ENCODE data around the gene EVX1.

Gene EVX1

GRCh38 chr7:27242555-27243339 is at the start of gene EVX1:
EVX1 (plus strand) TSS chr7:27242802; CDS start chr7:27243031, 229 bp downstream.
- no peak for DNase-seq (ENCODE audit: low read depth)

- DNase-seq (ENCODE audit: low read depth): no peak
These were observed 49.1 kb upstream of the EVX1 start for GRCh38 chr7:27193335-27194001.

- no peak for DNase-seq (ENCODE audit: low read depth)
These were observed 48.6 kb upstream of the EVX1 start for GRCh38 chr7:27194002-27194352.

DNA sequence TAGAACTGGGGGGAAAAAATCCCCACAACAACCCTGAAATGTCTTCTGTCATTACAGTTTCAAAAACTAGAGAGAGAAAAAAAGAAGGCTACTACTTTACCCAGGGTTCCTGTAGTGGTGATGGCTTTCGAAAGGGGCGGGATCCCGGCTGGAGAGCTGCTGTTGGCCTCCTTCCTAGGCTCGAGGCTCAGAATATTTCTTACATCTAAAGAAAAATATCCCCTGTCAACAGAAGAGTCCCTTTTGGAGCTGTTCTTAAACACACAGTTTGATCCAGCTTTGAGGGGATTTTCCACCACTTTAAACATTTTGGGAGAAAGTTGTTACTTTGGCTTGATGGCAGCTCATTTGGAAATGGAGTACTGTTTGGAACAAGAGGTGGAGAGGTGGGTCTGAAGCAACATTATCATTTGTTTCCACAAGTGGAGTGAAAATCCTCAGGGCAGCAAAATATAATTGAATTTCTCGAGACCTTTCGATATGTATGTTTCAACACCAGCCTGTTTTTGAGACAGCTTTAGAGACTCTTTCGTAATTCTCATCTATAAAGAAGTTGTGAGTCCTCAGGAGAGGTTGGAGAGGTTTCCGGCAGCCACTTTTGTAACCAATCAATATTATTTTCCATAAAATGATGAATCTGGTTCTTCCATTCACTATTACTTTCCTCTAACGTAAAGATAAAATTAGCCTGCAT is 47.8 kb upstream of the EVX1 start:
- DNase-seq (ENCODE audit: low read depth): no peak

DNA sequence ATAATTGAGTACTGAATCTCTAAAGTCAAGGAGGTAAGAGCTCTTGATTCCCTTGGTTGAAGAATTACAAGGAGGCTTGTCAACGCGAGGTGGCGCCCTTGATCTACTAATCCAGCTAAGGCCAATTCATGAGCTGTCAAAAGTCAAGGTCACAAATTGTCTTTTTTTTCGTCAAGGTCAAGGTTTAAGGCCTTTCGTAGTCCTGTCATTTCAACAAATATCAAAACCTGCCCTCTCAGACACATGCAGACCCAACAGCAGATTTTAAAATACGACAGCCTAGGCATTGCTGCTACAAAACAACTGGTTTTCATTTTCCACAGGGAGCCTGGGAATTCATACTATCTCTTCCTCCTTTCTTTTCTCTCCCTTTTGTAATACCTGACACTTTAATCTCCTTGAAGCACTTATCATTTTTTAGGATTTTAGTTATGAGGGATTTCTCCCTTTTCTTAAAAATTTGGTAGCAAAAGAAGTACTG is 46.3 kb upstream of the EVX1 start:
- peak; percentile 69 for DNase-seq (ENCODE audit: low read depth)

- no peak for DNase-seq (ENCODE audit: low read depth)
These were observed 45.2 kb upstream of the EVX1 start for GRCh38 chr7:27197137-27198042.

DNA sequence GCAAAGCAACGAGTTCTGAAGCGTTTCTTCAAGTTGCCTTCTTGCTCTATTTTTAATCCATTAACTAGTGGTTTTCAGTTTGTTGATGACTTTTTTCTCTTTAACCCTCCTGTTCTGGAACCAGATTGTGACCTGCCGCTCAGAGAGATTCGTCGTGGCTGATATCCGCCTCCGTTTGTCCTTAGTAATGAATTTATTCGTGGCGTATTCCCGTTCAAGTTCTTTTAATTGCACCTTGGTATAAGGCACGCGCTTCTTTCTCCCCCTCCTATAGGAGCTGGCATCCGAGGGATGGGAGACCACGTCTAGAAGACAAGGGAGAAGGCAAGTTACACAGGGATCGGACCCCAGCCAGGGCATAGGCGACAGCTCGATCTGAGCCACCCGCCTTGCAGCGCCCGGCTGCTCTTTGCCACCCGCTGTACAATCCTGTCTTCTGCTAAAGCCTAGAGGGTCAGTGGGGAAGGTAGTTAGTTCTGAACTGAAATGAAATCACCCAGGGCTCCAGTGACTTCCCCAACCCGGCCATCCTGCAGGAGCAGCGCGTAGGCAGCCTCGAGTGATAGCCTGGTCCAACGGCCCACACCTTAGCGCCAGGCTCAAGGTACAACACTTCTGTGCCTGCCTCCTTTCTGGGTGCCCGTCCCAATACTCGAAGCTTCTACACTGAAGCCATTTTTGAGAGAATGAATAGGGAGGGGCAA is 44.3 kb upstream of the EVX1 start:
- DNase-seq (ENCODE audit: low read depth): no peak

- no peak for DNase-seq (ENCODE audit: low read depth)
These were observed 43.5 kb upstream of the EVX1 start for GRCh38 chr7:27198871-27199801.

- no peak for DNase-seq (ENCODE audit: low read depth)
These were observed 42.5 kb upstream of the EVX1 start, which contains the start of gene HOXA13 for GRCh38 chr7:27199849-27200760. HOXA13 (minus strand) TSS chr7:27200091; CDS start chr7:27200077, 14 bp downstream.

DNA sequence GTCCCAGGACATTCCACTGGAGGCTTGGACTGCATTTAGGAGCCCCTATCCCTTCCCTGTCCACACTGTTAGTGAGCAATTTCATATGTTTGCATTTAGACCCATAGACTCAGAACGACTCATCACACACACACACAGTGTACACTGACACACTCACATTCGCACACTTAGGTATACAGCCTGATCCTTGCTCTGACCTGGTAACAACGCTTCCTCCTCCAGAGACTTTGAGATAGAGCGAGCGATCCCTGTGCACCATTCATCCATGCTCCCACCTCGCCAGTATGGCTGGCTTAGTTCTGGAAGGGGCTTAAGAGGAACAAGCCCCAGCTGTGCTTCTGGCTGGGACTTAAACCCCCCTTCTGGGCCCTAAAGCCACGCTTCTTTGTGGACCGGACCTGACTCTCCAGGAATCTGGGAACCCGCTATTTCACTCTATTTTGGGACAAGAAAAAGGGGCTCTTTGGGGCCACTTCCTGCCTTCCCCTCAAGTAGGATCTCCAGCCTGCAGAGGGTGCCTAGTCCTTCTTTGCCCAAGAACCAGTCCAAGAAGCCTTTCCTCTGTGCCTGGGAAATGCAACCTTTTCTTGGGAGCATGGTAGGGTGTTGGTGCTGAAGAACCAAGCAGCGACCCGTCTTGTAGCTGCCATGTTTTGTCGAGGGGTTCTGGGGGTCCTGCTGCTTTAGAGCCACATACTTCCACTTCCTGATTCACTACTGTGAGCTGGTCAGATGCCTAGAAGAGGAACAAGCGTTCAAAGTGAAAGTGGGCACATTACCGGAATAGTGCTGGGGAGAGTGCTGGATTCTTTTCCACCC is 41.6 kb upstream of the EVX1 start:
- DNase-seq (ENCODE audit: low read depth): no peak

GRCh38 chr7:27201580-27202017 is 41.0 kb upstream of the EVX1 start:
- DNase-seq (ENCODE audit: low read depth): no peak

GRCh38 chr7:27202018-27202861 is 40.4 kb upstream of the EVX1 start:
- DNase-seq (ENCODE audit: low read depth): no peak

- DNase-seq (ENCODE audit: low read depth): no peak
These were observed 39.8 kb upstream of the EVX1 start for GRCh38 chr7:27202862-27203134.

DNA sequence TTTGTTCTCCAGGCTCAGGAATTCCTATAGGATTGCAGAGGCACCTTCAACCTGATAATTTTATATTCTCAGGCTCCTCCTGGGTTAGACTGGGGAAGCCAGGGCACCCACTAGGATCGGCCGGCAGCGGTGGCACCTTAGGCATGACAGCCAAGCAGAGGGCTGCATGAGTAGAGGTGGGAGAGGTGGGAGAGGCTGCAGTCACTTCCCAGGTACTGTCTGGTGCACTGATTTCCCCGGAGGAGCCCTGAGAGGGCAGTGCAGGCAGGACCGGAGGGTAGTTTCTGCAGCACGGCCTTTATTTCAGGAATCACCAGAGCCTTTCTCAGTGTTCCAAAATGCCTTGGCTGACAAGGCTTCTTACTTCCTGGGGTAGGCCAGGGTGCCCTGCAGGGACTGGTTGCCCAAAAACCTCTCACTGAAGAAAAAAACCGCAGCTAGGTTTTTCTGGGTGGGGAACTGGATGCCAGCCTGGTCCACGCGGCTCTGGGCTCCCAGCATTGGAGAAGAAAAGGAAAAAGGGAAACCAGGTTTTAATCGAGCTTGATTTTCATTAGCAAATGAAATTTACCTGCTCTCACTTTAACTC is 39.1 kb upstream of the EVX1 start:
- no peak for DNase-seq (ENCODE audit: low read depth)

GRCh38 chr7:27203964-27204594 is 38.5 kb upstream of the EVX1 start:
- DNase-seq (ENCODE audit: low read depth): no peak

DNA sequence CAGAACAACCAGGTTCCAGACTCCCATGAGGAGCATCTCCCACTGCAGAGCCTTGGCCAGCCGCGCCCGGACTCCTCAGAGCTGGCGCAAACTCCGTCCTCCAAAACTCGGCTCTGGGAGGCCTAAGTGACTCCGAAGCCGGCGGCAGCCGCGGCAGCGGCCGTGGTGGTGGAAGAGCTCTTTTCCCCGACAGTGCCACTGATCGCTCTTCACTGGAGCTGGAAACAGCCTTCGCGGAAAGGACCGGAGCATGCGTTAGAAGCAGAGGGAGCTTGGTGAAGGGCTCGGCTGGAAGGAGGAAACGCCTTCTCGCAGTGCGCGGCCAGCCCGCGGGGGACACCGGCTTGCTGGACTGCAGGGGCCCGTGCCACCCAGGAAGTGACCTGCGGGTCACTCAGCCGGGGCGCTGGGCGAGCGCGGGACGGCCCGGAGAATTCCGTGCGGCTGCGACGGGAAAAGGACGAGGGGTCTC is 37.7 kb upstream of the EVX1 start:
- no peak for DNase-seq (ENCODE audit: low read depth)
